Measurements from ENCODE around the gene OXT.

- no peak for TF ChIP-seq CTCF (IDR thresholded peaks at IDR 0.05)
- TF ChIP-seq POLR2A (IDR thresholded peaks at IDR 0.05) = no peak
- no peak for TF ChIP-seq EP300 (IDR thresholded peaks at IDR 0.05)
Measured at GRCh38 chr20:3080939-3081388, 9.5 kb downstream of the OXT start.
